HCT116 (cell line): Measurements from ENCODE around the gene FAM110C. TPM values are rescaled to one million over a fixed set of nuclear protein-coding genes. Genes with fewer than 3 reads are reported as not detected.

Experiments
- ATAC-seq: fragments of 200-7000 bp; cut with Tn5 transposase; 2 replicates; pipeline ENCODE4 v1.9.1; 2020; ENCODE audit warnings: mild to moderate bottlenecking, moderate library complexity
- BruUV-seq: library from RNA; stranded (reverse); fragments of 400-500 nt; replicated peaks from 2 replicates; lab custom pipeline; 2021; lab: Mats Ljungman, UMichigan
- CTCF ChIA-PET: fragments of 300-600 bp; sonication (Branson Sonifier 250); formaldehyde crosslinking; loops from one replicate; lab custom pipeline; 2021; ENCODE audit warnings: antibody characterized with exemption; lab: Charles Lee
- POLR2A ChIA-PET: fragments of 300-600, 350-600 bp; sonication (Branson Sonifier 250); formaldehyde crosslinking; loops from one replicate; lab custom pipeline; 2021; ENCODE audit warnings: antibody characterized with exemption; lab: Charles Lee
- RAD21 ChIA-PET, 2 experiments: fragments of 300-600 bp; sonication (Branson Sonifier 250); formaldehyde crosslinking; loops; one replicate each; lab custom pipeline; 2023; ENCODE audit warnings: low total read pairs in 2 of 2; ENCODE audit not compliant: uncharacterized antibody in 2 of 2, unreplicated experiment in 2 of 2, low non-redundant PET in 1 of 2; lab: Charles Lee
- DNase-seq: peaks from one replicate; pipeline ENCODE4 v3.0.0-alpha.2; 2010; ENCODE audit warnings: low read depth, low spot score
- H2AFZ ChIP-seq: fragments of 200-600 bp; shearing (Covaris generic), sonication (generic); 2 replicates; pipeline ENCODE4 v1.6.1; 2017; ENCODE audit warnings: low read depth, mixed run types, mixed read lengths, antibody characterized with exemption, low read length; ENCODE audit not compliant: poor library complexity, severe bottlenecking
- H3K27ac ChIP-seq: 2 replicates; pipeline ENCODE4 v1.5.1; 2012; ENCODE audit warnings: low read depth, low read length
- H3K27me3 ChIP-seq: fragments of 200-600 bp; sonication (generic); 2 replicates; pipeline ENCODE4 v1.6.1; 2016; ENCODE audit warnings: mixed run types, low read length, mixed read lengths; ENCODE audit not compliant: insufficient read depth
- H3K36me3 ChIP-seq, 2 experiments: fragments of 200-500 bp in 1 of 2; fragments of 200-600 bp in 1 of 2; sonication (Bioruptor generic) in 1 of 2; sonication (generic) in 1 of 2; 2 replicates each; pipeline versions ENCODE4 v1.5.1 to v1.6.1; 2014 to 2016; ENCODE audit warnings: low read length in 2 of 2, inconsistent platforms in 1 of 2, mixed read lengths in 1 of 2, mixed run types in 1 of 2; ENCODE audit not compliant: insufficient read depth in 2 of 2, control insufficient read depth in 1 of 2
- H3K4me1 ChIP-seq, 2 experiments: fragments of 200-600 bp in 1 of 2; sonication (generic) in 1 of 2; 2 replicates each; pipeline versions ENCODE4 v1.5.1 to v1.6.1; 2012 to 2017; ENCODE audit warnings: low read length in 2 of 2, inconsistent platforms in 1 of 2, mild to moderate bottlenecking in 1 of 2, mixed read lengths in 1 of 2, mixed run types in 1 of 2, moderate library complexity in 1 of 2; ENCODE audit not compliant: insufficient read depth in 2 of 2, control insufficient read depth in 1 of 2
- H3K4me2 ChIP-seq: fragments of 200-600 bp; sonication (generic); 2 replicates; pipeline ENCODE4 v1.6.1; 2017; ENCODE audit warnings: mixed run types, low read length, mixed read lengths
- H3K4me3 ChIP-seq, 2 experiments: fragments of 200-600 bp in 1 of 2; sonication (generic) in 1 of 2; replicated peaks in 1 of 2; 2 replicates each; pipeline ENCODE4 v1.5.1; 2011 to 2016; ENCODE audit warnings: low read length in 2 of 2, control low read depth in 1 of 2, low read depth in 1 of 2, mild to moderate bottlenecking in 1 of 2, mixed read lengths in 1 of 2, mixed run types in 1 of 2
- H3K79me2 ChIP-seq: fragments of 200-600 bp; sonication (generic); 2 replicates; pipeline ENCODE4 v1.6.1; 2017; ENCODE audit warnings: mild to moderate bottlenecking, mixed run types, low read length, moderate library complexity, mixed read lengths; ENCODE audit not compliant: insufficient read depth
- H3K9ac ChIP-seq: fragments of 200-600 bp; sonication (generic); 2 replicates; pipeline ENCODE4 v1.6.1; 2016; ENCODE audit warnings: low read length, mixed read lengths
- H3K9me2 ChIP-seq: fragments of 200-600 bp; sonication (generic), shearing (Covaris generic); 2 replicates; pipeline ENCODE4 v1.6.1; 2017; ENCODE audit warnings: mixed run types, mild to moderate bottlenecking, moderate library complexity; ENCODE audit not compliant: insufficient read depth
- H3K9me3 ChIP-seq, 2 experiments: fragments of 200-500 bp in 1 of 2; fragments of 200-600 bp in 1 of 2; sonication (Bioruptor generic) in 1 of 2; sonication (generic) in 1 of 2; 2 replicates each; pipeline ENCODE4 v1.6.1; 2014 to 2017; ENCODE audit warnings: low read length in 2 of 2, mixed read lengths in 2 of 2, inconsistent platforms in 1 of 2, low read depth in 1 of 2, mild to moderate bottlenecking in 1 of 2, mixed run types in 1 of 2, moderate library complexity in 1 of 2; ENCODE audit not compliant: control insufficient read depth in 1 of 2, insufficient read depth in 1 of 2
- H4K20me1 ChIP-seq: fragments of 200-600 bp; sonication (generic), shearing (Covaris generic); 2 replicates; pipeline ENCODE4 v1.6.1; 2017; ENCODE audit warnings: mixed run types, mild to moderate bottlenecking, moderate library complexity; ENCODE audit not compliant: insufficient read depth
- ATF3 ChIP-seq: IDR thresholded peaks from 2 replicates; pipeline ENCODE4 v1.6.1; 2012
- CBX3 ChIP-seq: IDR thresholded peaks from 2 replicates; pipeline ENCODE4 v1.6.1; 2012; ENCODE audit warnings: low read depth
- CTCF ChIP-seq, 3 experiments: fragments of 200-600 bp in 1 of 3; sonication (generic) in 1 of 3; IDR thresholded peaks in 2 of 3; conservative IDR thresholded peaks in 1 of 3; 2 replicates each; pipeline ENCODE4 v1.5.1; 2012 to 2017; ENCODE audit warnings: low read depth in 2 of 3, low read length in 2 of 3, antibody characterized with exemption in 1 of 3, borderline replicate concordance in 1 of 3, control low read depth in 1 of 3, mild to moderate bottlenecking in 1 of 3, mixed read lengths in 1 of 3, mixed run types in 1 of 3, moderate library complexity in 1 of 3; ENCODE audit not compliant: insufficient read depth in 1 of 3
- EZH2 ChIP-seq: fragments of 200-600 bp; sonication (generic); IDR thresholded peaks from 2 replicates; pipeline ENCODE4 v1.6.1; 2017; ENCODE audit warnings: antibody characterized with exemption, mixed run types
- EZH2phosphoT487 ChIP-seq: fragments of 200-600 bp; IDR thresholded peaks from 2 replicates; pipeline ENCODE4 v1.6.1; 2018; ENCODE audit warnings: antibody characterized with exemption, borderline replicate concordance
- FOSL1 ChIP-seq: IDR thresholded peaks from 2 replicates; pipeline ENCODE4 v1.6.1; 2012; ENCODE audit warnings: low read depth
- JUND ChIP-seq: IDR thresholded peaks from 2 replicates; pipeline ENCODE4 v1.6.1; 2012
- MAX ChIP-seq: IDR thresholded peaks from 2 replicates; pipeline ENCODE4 v1.6.1; 2012
- POLR2A ChIP-seq: IDR thresholded peaks from 2 replicates; pipeline ENCODE4 v1.7.0; 2011; ENCODE audit warnings: borderline replicate concordance; ENCODE audit not compliant: insufficient read depth, insufficient read length; ENCODE audit errors: extremely low read depth
- RAD21 ChIP-seq: IDR thresholded peaks from 2 replicates; pipeline ENCODE4 v1.6.1; 2012; ENCODE audit warnings: low read depth, mild to moderate bottlenecking
- REST ChIP-seq: IDR thresholded peaks from 2 replicates; pipeline ENCODE4 v1.6.1; 2012; ENCODE audit warnings: low read depth
- SIN3A ChIP-seq: IDR thresholded peaks from 2 replicates; pipeline ENCODE4 v1.6.1; 2012; ENCODE audit warnings: low read depth
- SP1 ChIP-seq: IDR thresholded peaks from 2 replicates; pipeline ENCODE4 v1.6.1; 2012; ENCODE audit warnings: low read depth
- SRF ChIP-seq: IDR thresholded peaks from 2 replicates; pipeline ENCODE4 v1.6.1; 2012; ENCODE audit warnings: low read depth
- YY1 ChIP-seq: IDR thresholded peaks from 2 replicates; pipeline ENCODE4 v1.6.1; 2011; ENCODE audit warnings: low read length, low read depth, moderate library complexity, mild to moderate bottlenecking; ENCODE audit not compliant: insufficient replicate concordance; ENCODE audit errors: extremely low read depth
- ZFX ChIP-seq: fragments of 450-650 bp; IDR thresholded peaks from 2 replicates; pipeline ENCODE4 v1.6.1; 2017
- intact Hi-C: fragments of 100-400 bp; cut with micrococcal nuclease; formaldehyde crosslinking; loops from 2 replicates; pipeline ENCODE4 v1.10.0; 2022
- total RNA-seq: library from RNA; stranded (reverse); gene quantifications from one replicate; pipeline ENCODE4 v1.2.1, GENCODE V29; 2021; ENCODE audit not compliant: unreplicated experiment

Gene FAM110C
- total RNA-seq, 1 experiment from 2014 or later = 20.3 TPM

- TF ChIP-seq ATF3 (no peak), MAX (peak; percentile 76), ZFX (no peak), REST (no peak)
These were observed 8.2 kb downstream of the FAM110C start (continued) for GRCh38 chr2:38155-38554.

- ATAC-seq (no peak), DNase-seq (no peak)
- Histone ChIP-seq H3K4me2 (peak overlapping the region; percentile 31; the same call in 1 of the 2 replicates), H3K79me2 (peaks cover 3% of the 10 kb centered on the region; the same call in 1 of the 2 replicates), H3K9ac (no peak overlapping the region), H3K4me3 (no peak overlapping the region), H3K27me3 (no peaks in the 10 kb centered on the region), H4K20me1 (no peaks in the 10 kb centered on the region), H2AFZ (no peak overlapping the region), H3K9me2 (no peaks in the 10 kb centered on the region), H3K4me1 (peaks cover 19 to 76% of the 10 kb centered on the region in 2 experiments), H3K9me3 (no peaks in the 10 kb centered on the region), H3K27ac (no peak overlapping the region), H3K36me3 (peaks cover 7 to 15% of the 10 kb centered on the region in 2 experiments; a peak in 2 of 4 replicates)
- ChIA-PET RAD21 (no interaction called here), CTCF (interaction anchor here (1.1 kb wide), 1 partner anchor 18 kb away, joined by 3 read pairs; no protein-coding TSS in a partner anchor), POLR2A (interaction anchor here (1.4 kb wide), 1 partner anchor 9 kb away, joined by 5 read pairs; no protein-coding TSS in a partner anchor)
- intact Hi-C loops = no loop called here
- no TSS peak for BruUV-seq
- TF ChIP-seq EZH2 (no peak), REST (no peak), EZH2phosphoT487 (no peak), JUND (no peak), YY1 (no peak), CBX3 (no peak; the same call in 1 of the 2 replicates), FOSL1 (no peak), ZFX (no peak), SRF (no peak), MAX (no peak), POLR2A (no peak), SIN3A (no peak), RAD21 (no peak), SP1 (no peak), CTCF (IDR thresholded peaks at IDR 0.05 in 2 of 3, conservative IDR thresholded peaks at IDR 0.05 in 1 of 3; ENCODE audit: borderline replicate concordance in 1 of 3, insufficient read depth in 1 of 3, low read depth in 2 of 3, low read length in 2 of 3) (no peak)
These were observed 10.0 kb downstream of the FAM110C start for GRCh38 chr2:36318-36717.
